Caco-2 (cell line): Measurements from ENCODE around the gene SPDYE16. TPM values are rescaled to one million over a fixed set of nuclear protein-coding genes. Genes with fewer than 3 reads are reported as not detected.
A peak's percentile ranks its signal among the peaks of the same experiment; 100 is the strongest.
"Not testable (repeated sequence)": the region's sequence is repeated elsewhere in the genome, so short reads cannot be mapped to it uniquely, and the experiment has no call there.

Source experiments
- BruUV-seq: library from RNA; stranded (reverse); fragments of 400-500 nt; replicated peaks from 2 replicates; lab custom pipeline; 2021; lab: Mats Ljungman, UMichigan
- CTCF ChIA-PET: fragments of 300-600 bp; sonication (Branson Sonifier 250); formaldehyde crosslinking; loops from one replicate; lab custom pipeline; 2022; ENCODE audit warnings: antibody characterized with exemption; lab: Charles Lee
- POLR2A ChIA-PET: fragments of 300-600 bp; sonication (Branson Sonifier 250); formaldehyde crosslinking; loops from one replicate; lab custom pipeline; 2022; ENCODE audit warnings: antibody characterized with exemption; lab: Charles Lee
- DNase-seq, 2 experiments: peaks; one replicate each; pipeline versions ENCODE4 v3.0.0 to v3.0.0-alpha.2; 2020 to 2022
- H3K27me3 ChIP-seq: replicated peaks from 2 replicates; pipeline ENCODE4 v1.6.0; 2011; ENCODE audit warnings: low read length; ENCODE audit not compliant: control insufficient read depth, insufficient read depth
- H3K36me3 ChIP-seq: 2 replicates; pipeline ENCODE4 v1.5.1; 2011; ENCODE audit warnings: low read length; ENCODE audit not compliant: control insufficient read depth, insufficient read depth
- H3K4me1 ChIP-seq: fragments of 250-450 bp; sonication (Bioruptor Pico); 2 replicates; pipeline ENCODE4 v1.5.1; 2020; ENCODE audit warnings: mild to moderate bottlenecking
- H3K4me3 ChIP-seq: 2 replicates; pipeline ENCODE4 v1.5.1; 2011; ENCODE audit warnings: low read depth, mild to moderate bottlenecking, control low read depth, low read length
- H3K9me3 ChIP-seq: fragments of 250-450 bp; sonication (Bioruptor Pico); 2 replicates; pipeline ENCODE4 v1.5.1; 2020; ENCODE audit warnings: mild to moderate bottlenecking, moderate library complexity
- H3K27ac Mint-ChIP-seq: one replicate; pipeline ENCODE4 v1.8.0; 2022; ENCODE audit warnings: mixed read lengths; ENCODE audit not compliant: unreplicated experiment
- H3K27me3 Mint-ChIP-seq: one replicate; pipeline ENCODE4 v1.8.0; 2022; ENCODE audit warnings: mixed read lengths; ENCODE audit not compliant: insufficient read depth, unreplicated experiment
- H3K36me3 Mint-ChIP-seq: one replicate; pipeline ENCODE4 v1.8.0; 2022; ENCODE audit warnings: mild to moderate bottlenecking, mixed read lengths; ENCODE audit not compliant: insufficient read depth, unreplicated experiment
- H3K4me1 Mint-ChIP-seq: one replicate; pipeline ENCODE4 v1.8.0; 2022; ENCODE audit warnings: low read depth, mixed read lengths; ENCODE audit not compliant: unreplicated experiment
- H3K4me3 Mint-ChIP-seq: one replicate; pipeline ENCODE4 v1.8.0; 2022; ENCODE audit warnings: mild to moderate bottlenecking, moderate library complexity, mixed read lengths; ENCODE audit not compliant: unreplicated experiment
- H3K9me3 Mint-ChIP-seq: one replicate; pipeline ENCODE4 v1.8.0; 2022; ENCODE audit warnings: mixed read lengths; ENCODE audit not compliant: unreplicated experiment
- intact Hi-C: fragments of 100-400 bp; cut with micrococcal nuclease; formaldehyde crosslinking; loops from one replicate; pipeline ENCODE4 v1.10.0; 2022; ENCODE audit not compliant: unreplicated experiment
- total RNA-seq: library from RNA; stranded (reverse); gene quantifications from 2 replicates; pipeline ENCODE4 v1.2.3, GENCODE V29; 2022

SPDYE16 gene
- total RNA-seq, 1 experiment from 2014 or later, result 0.34 TPM

- H3K36me3 ChIP-seq, H3K4me1 ChIP-seq, H3K4me3 ChIP-seq, H3K9me3 ChIP-seq, H3K27me3 Mint-ChIP-seq, H3K27ac Mint-ChIP-seq, CTCF ChIA-PET, DNase-seq, BruUV-seq, H3K27me3 ChIP-seq, intact Hi-C loops, POLR2A ChIA-PET, H3K4me3 Mint-ChIP-seq: not testable (repeated sequence)
- H3K9me3 Mint-ChIP-seq, result peaks cover 10% of the 10 kb centered on the region
- peaks cover 33% of the 10 kb centered on the region for H3K36me3 Mint-ChIP-seq
- peaks cover 37% of the 10 kb centered on the region for H3K4me1 Mint-ChIP-seq
These were observed 25.6 kb upstream of the SPDYE16 start for GRCh38 chr7:76568742-76569141.

- H3K27me3 Mint-ChIP-seq, H3K27me3 ChIP-seq, intact Hi-C loops, DNase-seq, H3K36me3 ChIP-seq, POLR2A ChIA-PET, H3K4me1 ChIP-seq, H3K9me3 ChIP-seq, CTCF ChIA-PET, H3K4me3 Mint-ChIP-seq, H3K4me3 ChIP-seq: not testable (repeated sequence)
- Mint-ChIP-seq H3K4me1 (peaks cover 37% of the 10 kb centered on the region), H3K9me3 (peaks cover 10% of the 10 kb centered on the region), H3K36me3 (peaks cover 33% of the 10 kb centered on the region), H3K27ac (peak overlapping the region; percentile 12)
- BruUV-seq, result TSS peak; percentile 2
These were observed 24.7 kb upstream of the SPDYE16 start for GRCh38 chr7:76567753-76568152.

GRCh38 chr7:76567311-76567710 is 24.2 kb upstream of the SPDYE16 start:
- H3K4me1 ChIP-seq, H3K27me3 ChIP-seq, H3K36me3 ChIP-seq, H3K4me3 Mint-ChIP-seq, POLR2A ChIA-PET, BruUV-seq, H3K27ac Mint-ChIP-seq, H3K4me3 ChIP-seq, H3K27me3 Mint-ChIP-seq, H3K9me3 ChIP-seq, DNase-seq, intact Hi-C loops, CTCF ChIA-PET: not testable (repeated sequence)
- Mint-ChIP-seq H3K4me1 (peaks cover 37% of the 10 kb centered on the region), H3K36me3 (peaks cover 33% of the 10 kb centered on the region), H3K9me3 (peaks cover 10% of the 10 kb centered on the region)

GRCh38 chr7:76565001-76565400 is 21.9 kb upstream of the SPDYE16 start:
- Mint-ChIP-seq H3K36me3 (peaks cover 29% of the 10 kb centered on the region), H3K9me3 (peaks cover 10% of the 10 kb centered on the region), H3K4me1 (peaks cover 21% of the 10 kb centered on the region)
- H3K4me3 Mint-ChIP-seq, H3K27ac Mint-ChIP-seq, H3K36me3 ChIP-seq, intact Hi-C loops, H3K27me3 Mint-ChIP-seq, H3K9me3 ChIP-seq, H3K4me3 ChIP-seq, H3K27me3 ChIP-seq, POLR2A ChIA-PET, H3K4me1 ChIP-seq, BruUV-seq, DNase-seq, CTCF ChIA-PET: not testable (repeated sequence)

- H3K4me3 Mint-ChIP-seq, H3K27ac Mint-ChIP-seq, DNase-seq, BruUV-seq, POLR2A ChIA-PET, H3K27me3 ChIP-seq, H3K36me3 ChIP-seq, CTCF ChIA-PET, H3K4me3 ChIP-seq, H3K9me3 ChIP-seq, intact Hi-C loops, H3K27me3 Mint-ChIP-seq, H3K4me1 ChIP-seq: not testable (repeated sequence)
- Mint-ChIP-seq H3K36me3 (peaks cover 22% of the 10 kb centered on the region), H3K9me3 (peaks cover 10% of the 10 kb centered on the region), H3K4me1 (peaks cover 19% of the 10 kb centered on the region)
These were observed 18.2 kb upstream of the SPDYE16 start for GRCh38 chr7:76561342-76561741.

GRCh38 chr7:76560157-76560556 is 17.1 kb upstream of the SPDYE16 start:
- H3K9me3 Mint-ChIP-seq, H3K27me3 Mint-ChIP-seq, H3K27ac Mint-ChIP-seq, H3K27me3 ChIP-seq, H3K4me1 ChIP-seq, CTCF ChIA-PET, intact Hi-C loops, BruUV-seq, H3K9me3 ChIP-seq, H3K36me3 ChIP-seq, POLR2A ChIA-PET, H3K4me3 Mint-ChIP-seq, H3K4me3 ChIP-seq, DNase-seq: not testable (repeated sequence)
- Mint-ChIP-seq H3K4me1 (peaks cover 12% of the 10 kb centered on the region), H3K36me3 (peaks cover 16% of the 10 kb centered on the region)

GRCh38 chr7:76559685-76560084 is 16.6 kb upstream of the SPDYE16 start:
- H3K27ac Mint-ChIP-seq, result not testable (repeated sequence)

More at GRCh38 chr7:76559685-76560084, 16.6 kb upstream of the SPDYE16 start:
- H3K9me3 ChIP-seq, H3K4me1 ChIP-seq, H3K9me3 Mint-ChIP-seq, H3K4me3 Mint-ChIP-seq, intact Hi-C loops, H3K27me3 ChIP-seq, H3K4me3 ChIP-seq, DNase-seq, H3K36me3 ChIP-seq, CTCF ChIA-PET, H3K27me3 Mint-ChIP-seq, BruUV-seq, POLR2A ChIA-PET: not testable (repeated sequence)
- Mint-ChIP-seq H3K36me3 (peaks cover 21% of the 10 kb centered on the region), H3K4me1 (peaks cover 12% of the 10 kb centered on the region)
